GM19397 (cell line): Measurements from ENCODE around the gene MAN1A2.

Experiments
- ATAC-seq: cut with Tn5 transposase; IDR thresholded peaks from one replicate; pipeline ENCODE4 v1.9.1; 2021; ENCODE audit warnings: mild to moderate bottlenecking, moderate library complexity; ENCODE audit not compliant: unreplicated experiment

The MAN1A2 gene

DNA sequence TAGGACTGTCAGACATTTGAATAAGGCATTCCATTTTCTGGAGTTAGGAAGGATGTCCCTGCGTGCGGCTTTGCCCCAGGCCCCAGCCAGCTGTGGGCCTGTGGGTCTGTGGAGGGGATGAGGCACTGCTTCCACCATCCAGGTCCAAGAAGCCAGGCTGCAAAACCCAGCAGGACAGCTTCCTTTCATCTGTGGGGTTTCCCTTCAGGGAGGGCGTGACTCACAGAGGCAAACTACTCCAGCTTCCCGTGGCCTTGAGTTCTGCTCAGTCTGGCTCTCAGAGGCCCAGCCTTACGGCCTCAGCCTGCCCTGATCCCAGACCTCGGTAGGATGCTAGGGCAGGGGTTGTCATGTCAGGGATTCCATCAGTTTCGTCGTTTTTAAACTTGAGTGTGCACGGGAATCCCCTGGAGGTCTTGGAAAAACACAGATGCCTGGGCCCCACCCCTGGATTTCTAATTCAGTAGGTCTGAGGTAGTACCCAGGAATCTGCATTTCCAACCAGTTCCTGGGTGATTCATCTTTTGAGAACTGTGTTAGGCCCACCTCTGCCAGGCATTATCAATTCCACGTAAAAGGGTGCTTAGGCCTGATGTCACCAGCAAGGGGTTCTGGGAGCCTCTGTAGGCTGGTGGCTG, 206.3 kb downstream of the MAN1A2 start:
- ATAC-seq, result no peak

DNA sequence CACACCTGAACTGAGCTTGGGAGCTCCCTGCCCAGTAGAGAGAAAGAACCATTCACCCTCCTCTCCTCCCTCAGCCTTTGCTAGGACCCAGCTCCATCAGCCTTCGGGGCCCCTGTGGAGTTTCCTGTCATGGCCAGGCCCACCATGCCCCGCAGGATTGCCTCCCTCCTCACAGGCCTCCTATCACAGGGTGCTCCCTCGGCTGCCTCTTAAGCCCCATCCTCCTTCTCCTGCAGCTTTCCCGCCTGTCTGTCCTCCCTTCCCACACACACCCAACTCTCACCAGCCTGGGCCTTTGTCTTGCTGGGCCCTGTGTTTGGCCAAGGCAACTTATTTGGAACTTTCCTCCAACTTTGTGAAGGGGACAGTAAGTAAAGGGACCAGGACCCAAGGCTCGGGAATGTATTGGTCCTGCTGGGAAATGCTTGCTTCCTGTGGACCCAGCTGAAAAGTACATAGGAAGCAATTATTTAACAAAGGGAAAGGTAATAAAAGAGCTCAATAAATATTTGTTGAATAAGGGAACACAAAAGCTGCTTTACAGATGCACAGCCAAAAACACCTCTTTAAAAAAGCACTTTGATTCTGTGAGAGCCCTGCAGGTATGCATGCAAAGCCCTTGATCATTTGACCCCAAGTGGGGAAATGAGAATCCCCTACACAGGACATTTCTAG, 207.0 kb downstream of the MAN1A2 start:
- no peak for ATAC-seq

DNA sequence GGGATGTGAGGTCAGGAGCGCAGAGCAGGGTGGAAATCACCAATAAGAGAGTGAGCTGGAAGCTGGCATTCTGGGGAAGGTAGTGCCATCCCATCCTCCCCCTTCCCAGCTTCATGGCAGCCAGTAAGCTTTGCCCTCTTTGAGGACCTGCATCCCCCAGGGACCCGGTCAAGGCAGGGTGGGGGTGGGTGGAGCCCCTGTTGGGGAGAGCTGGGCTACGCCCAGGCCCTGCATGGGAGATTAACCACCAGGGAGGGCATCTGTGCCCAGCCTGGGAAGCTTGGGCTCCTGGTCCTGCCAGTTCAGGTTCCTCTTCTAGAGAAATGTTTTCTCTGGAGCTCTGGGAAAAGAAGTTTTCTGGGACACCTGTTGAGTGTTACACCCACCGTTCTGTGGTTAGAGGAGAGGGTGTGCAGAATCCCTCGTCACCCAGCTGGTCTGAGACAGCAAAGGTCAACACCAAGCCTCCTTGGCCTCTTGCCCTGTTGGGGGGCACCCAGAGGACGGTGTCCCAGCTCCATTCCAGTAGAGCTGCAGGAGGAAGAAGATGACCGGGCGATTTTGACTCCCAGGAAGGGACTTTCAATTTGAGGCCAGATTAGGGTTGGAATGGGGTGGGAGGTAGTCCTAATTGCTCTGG, 208.5 kb downstream of the MAN1A2 start:
- ATAC-seq, result no peak

GRCh38 chr1:117576236-117576635, 209.0 kb downstream of the MAN1A2 start:
- no peak for ATAC-seq

- no peak for ATAC-seq
Observed at GRCh38 chr1:117577191-117577885, 210.1 kb downstream of the MAN1A2 start.

DNA sequence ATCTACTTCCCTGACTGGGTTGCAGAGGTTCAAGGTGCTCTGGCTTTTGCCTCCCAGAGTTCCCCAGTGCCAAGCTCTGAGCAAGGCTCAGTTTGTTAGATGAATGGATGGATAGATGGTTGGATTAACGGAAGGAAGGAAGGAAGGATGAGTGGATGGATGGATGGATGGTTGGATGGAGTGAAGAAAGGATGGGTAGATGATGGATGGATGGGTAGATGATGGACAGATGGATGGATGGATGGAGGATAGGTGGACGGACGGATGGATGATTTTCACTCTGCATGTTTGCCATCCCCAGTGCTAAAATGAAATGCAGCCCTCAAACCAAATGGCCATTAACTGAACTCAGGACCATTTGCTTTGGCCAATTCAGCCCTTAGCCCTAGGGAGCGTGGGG, 211.2 kb downstream of the MAN1A2 start:
- no peak for ATAC-seq
